Caki2 (cell line): ENCODE measurements around the gene DDX39B. TPM values are rescaled to one million over a fixed set of nuclear protein-coding genes. Genes with fewer than 3 reads are reported as not detected.
"Not testable (repeated sequence)": the region's sequence is repeated elsewhere in the genome, so short reads cannot be mapped to it uniquely, and the experiment has no call there.

Source experiments
- DNase-seq: peaks from one replicate; pipeline ENCODE4 v3.0.0-alpha.2; 2015; ENCODE audit warnings: low read depth
- in situ Hi-C: cut with HindIII; loops from 2 replicates; pipeline ENCODE4 v1.10.0; 2016; ENCODE audit warnings: low sequenced_read_pairs, low pct_unique_long_range_greater_than_20kb, mixed read lengths
- total RNA-seq: library from RNA; depleted of rRNA; stranded (reverse); fragments of >200 nt; shearing (Covaris generic); gene quantifications from 2 replicates; pipeline ENCODE4 v1.2.3, GENCODE V29; 2014; ENCODE audit warnings: low replicate concordance

The DDX39B gene
- total RNA-seq, 1 experiment from 2014 or later = 623 TPM

GRCh38 chr6:31532644-31533454 is 9.0 kb downstream of the DDX39B start:
- in situ Hi-C loops = no loop called here
- no peak for DNase-seq

GRCh38 chr6:31531771-31532643 is 9.8 kb downstream of the DDX39B start:
- DNase-seq = no peak
- in situ Hi-C loops = no loop called here

GRCh38 chr6:31531162-31531561 is 10.6 kb downstream of the DDX39B start:
- no peak for DNase-seq
- in situ Hi-C loops = no loop called here

GRCh38 chr6:31530659-31531058 is 11.1 kb downstream of the DDX39B start:
- in situ Hi-C loops = no loop called here
- DNase-seq = no peak

GRCh38 chr6:31529329-31530150 is 12.3 kb downstream of the DDX39B start:
- in situ Hi-C loops = no loop called here
- DNase-seq = no peak

- in situ Hi-C loops = no loop called here
- no peak for DNase-seq
Measured at GRCh38 chr6:31528821-31529328, 12.9 kb downstream of the DDX39B start, which contains the start of gene MCCD1. TSS of gene MCCD1 (plus strand) at chr6:31528962. CDS start at chr6:31529015, 53 bp downstream.

- in situ Hi-C loops = no loop called here
- no peak for DNase-seq
Measured at GRCh38 chr6:31528307-31528777, 13.5 kb downstream of the DDX39B start.

GRCh38 chr6:31525932-31526591 is 15.7 kb downstream of the DDX39B start:
- in situ Hi-C loops = no loop called here
- no peak for DNase-seq

- DNase-seq = no peak
- in situ Hi-C loops = no loop called here
Measured at GRCh38 chr6:31525553-31525931, 16.3 kb downstream of the DDX39B start.

- in situ Hi-C loops = no loop called here
- no peak for DNase-seq
Measured at GRCh38 chr6:31521835-31522234, 20.0 kb downstream of the DDX39B start.

GRCh38 chr6:31513456-31514165 is 28.2 kb downstream of the DDX39B start:
- DNase-seq = no peak
- in situ Hi-C loops = no loop called here

- in situ Hi-C loops = no loop called here
- DNase-seq = no peak
Measured at GRCh38 chr6:31510007-31510406, 31.8 kb downstream of the DDX39B start.

- DNase-seq, in situ Hi-C loops: not testable (repeated sequence)
Measured at GRCh38 chr6:31509036-31509435, 32.8 kb downstream of the DDX39B start.

GRCh38 chr6:31502586-31502985 is 39.2 kb downstream of the DDX39B start:
- in situ Hi-C loops = no loop called here
- no peak for DNase-seq

GRCh38 chr6:31499648-31500047 is 42.2 kb downstream of the DDX39B start:
- DNase-seq, in situ Hi-C loops: not testable (repeated sequence)

GRCh38 chr6:31498748-31499147 is 43.1 kb downstream of the DDX39B start:
- no peak for DNase-seq

More at GRCh38 chr6:31498748-31499147, 43.1 kb downstream of the DDX39B start:
- in situ Hi-C loops = no loop called here
